Hypothalamus (tissue), 51 donors: ENCODE measurements around the gene BCAT1.
"Not testable (repeated sequence)": the region's sequence is repeated elsewhere in the genome, so short reads cannot be mapped to it uniquely, and the experiment has no call there.

Experiments used
- DNase-seq, 51 donors: peaks; one replicate each; lab custom pipeline; 2025; lab: John Stamatoyannopoulos, UW

BCAT1 gene

GRCh38 chr12:24823808-24824515 is 124.9 kb downstream of the BCAT1 start:
- DNase-seq: no peak

GRCh38 chr12:24822121-24822899 is 126.6 kb downstream of the BCAT1 start:
- DNase-seq: no peak

GRCh38 chr12:24821691-24822090 is 127.2 kb downstream of the BCAT1 start:
- DNase-seq: no peak

- DNase-seq: no peak
Observed at GRCh38 chr12:24820872-24821271, 128.0 kb downstream of the BCAT1 start.

GRCh38 chr12:24818351-24818750 is 130.6 kb downstream of the BCAT1 start:
- no peak for DNase-seq

- no peak for DNase-seq
Observed at GRCh38 chr12:24815114-24815423, 133.8 kb downstream of the BCAT1 start.

- DNase-seq: no peak
Observed at GRCh38 chr12:24814379-24815113, 134.4 kb downstream of the BCAT1 start.

GRCh38 chr12:24810378-24810777 is 138.5 kb downstream of the BCAT1 start:
- DNase-seq: no peak

- not testable (repeated sequence) for DNase-seq
Observed at GRCh38 chr12:24809306-24809705, 139.6 kb downstream of the BCAT1 start.

GRCh38 chr12:24808651-24809050 is 140.2 kb downstream of the BCAT1 start:
- no peak for DNase-seq

- DNase-seq: no peak
Observed at GRCh38 chr12:24806386-24806785, 142.5 kb downstream of the BCAT1 start.

GRCh38 chr12:24803430-24804245 is 145.3 kb downstream of the BCAT1 start:
- no peak for DNase-seq

- DNase-seq: no peak
Observed at GRCh38 chr12:24798335-24798734, 150.6 kb downstream of the BCAT1 start.

GRCh38 chr12:24797901-24798300 is 151.0 kb downstream of the BCAT1 start:
- DNase-seq: no peak

- no peak for DNase-seq
Observed at GRCh38 chr12:24796876-24797275, 152.0 kb downstream of the BCAT1 start.

GRCh38 chr12:24795699-24796347 is 153.1 kb downstream of the BCAT1 start:
- no peak for DNase-seq

GRCh38 chr12:24791622-24792021 is 157.3 kb downstream of the BCAT1 start:
- DNase-seq: no peak

- no peak for DNase-seq
Observed at GRCh38 chr12:24788886-24789285, 160.0 kb downstream of the BCAT1 start.

- no peak for DNase-seq
Observed at GRCh38 chr12:24780697-24781368, 168.1 kb downstream of the BCAT1 start.
